Chondrocyte (in vitro differentiated cells): Measurements from ENCODE around the gene IL3. TPM values are rescaled to one million over a fixed set of nuclear protein-coding genes. Genes with fewer than 3 reads are reported as not detected.

Source experiments
- DNase-seq: peaks from one replicate; pipeline ENCODE4 v3.0.0; 2021; ENCODE audit warnings: mixed read lengths, low spot score
- H3K27ac Mint-ChIP-seq: one replicate; pipeline ENCODE4 v1.8.0; 2021; ENCODE audit warnings: mild to moderate bottlenecking, moderate library complexity, mixed read lengths; ENCODE audit not compliant: unreplicated experiment
- H3K27me3 Mint-ChIP-seq: 2 replicates; pipeline ENCODE4 v1.8.0; 2021; ENCODE audit warnings: low read depth, mixed read lengths
- H3K36me3 Mint-ChIP-seq: 2 replicates; pipeline ENCODE4 v1.8.0; 2021; ENCODE audit warnings: low read depth, mixed read lengths
- H3K4me1 Mint-ChIP-seq: 2 replicates; pipeline ENCODE4 v1.8.0; 2021; ENCODE audit warnings: low read depth, mild to moderate bottlenecking, mixed read lengths
- H3K4me3 Mint-ChIP-seq: one replicate; pipeline ENCODE4 v1.8.0; 2021; ENCODE audit warnings: mild to moderate bottlenecking, moderate library complexity, mixed read lengths; ENCODE audit not compliant: unreplicated experiment
- H3K9me3 Mint-ChIP-seq: 2 replicates; pipeline ENCODE4 v1.8.0; 2021; ENCODE audit warnings: low read depth, mixed read lengths
- CTCF ChIP-seq: fragments of 200-600 bp; sonication (generic); IDR thresholded peaks from 2 replicates; pipeline ENCODE4 v1.5.0; 2021; ENCODE audit warnings: antibody characterized with exemption, mild to moderate bottlenecking, moderate library complexity
- total RNA-seq: library from RNA; stranded (reverse); gene quantifications from 3 replicates; pipeline ENCODE4 v1.2.1, GENCODE V29; 2021

Gene IL3
- total RNA-seq, 1 donor from 2014 or later = not detected

- H3K4me3 Mint-ChIP-seq = no peak overlapping the region
- peak; percentile 64 for DNase-seq
- H3K27me3 Mint-ChIP-seq = peaks cover 71% of the 10 kb centered on the region
- H3K4me1 Mint-ChIP-seq = peaks cover 8% of the 10 kb centered on the region
- no peaks in the 10 kb centered on the region for H3K9me3 Mint-ChIP-seq
- no peaks in the 10 kb centered on the region for H3K36me3 Mint-ChIP-seq
- no peak overlapping the region for H3K27ac Mint-ChIP-seq
- no peak for TF ChIP-seq CTCF
Observed at GRCh38 chr5:132013006-132013689, 47.3 kb upstream of the IL3 start.

GRCh38 chr5:132013711-132014110 lies 46.7 kb upstream of the IL3 start:
- peak; percentile 40 for DNase-seq
- Mint-ChIP-seq H3K27me3 (peaks cover 69% of the 10 kb centered on the region), H3K9me3 (no peaks in the 10 kb centered on the region), H3K4me1 (peaks cover 8% of the 10 kb centered on the region), H3K4me3 (no peak overlapping the region), H3K36me3 (no peaks in the 10 kb centered on the region), H3K27ac (no peak overlapping the region)
- no peak for TF ChIP-seq CTCF

- H3K4me3 Mint-ChIP-seq = no peak overlapping the region
- DNase-seq = peak; percentile 42
- no peaks in the 10 kb centered on the region for H3K9me3 Mint-ChIP-seq
- no peak for TF ChIP-seq CTCF
- H3K4me1 Mint-ChIP-seq = peaks cover 4% of the 10 kb centered on the region
- no peaks in the 10 kb centered on the region for H3K36me3 Mint-ChIP-seq
- no peak overlapping the region for H3K27ac Mint-ChIP-seq
- H3K27me3 Mint-ChIP-seq = peaks cover 71% of the 10 kb centered on the region
Observed at GRCh38 chr5:132016721-132017250, 43.7 kb upstream of the IL3 start.

- Mint-ChIP-seq H3K9me3 (no peaks in the 10 kb centered on the region), H3K4me1 (peaks cover 3% of the 10 kb centered on the region), H3K27me3 (peaks cover 73% of the 10 kb centered on the region), H3K36me3 (no peaks in the 10 kb centered on the region), H3K4me3 (no peak overlapping the region), H3K27ac (no peak overlapping the region)
- no peak for TF ChIP-seq CTCF
- no peak for DNase-seq
Observed at GRCh38 chr5:132017316-132017715, 43.1 kb upstream of the IL3 start.

GRCh38 chr5:132017738-132018625 lies 42.5 kb upstream of the IL3 start:
- H3K4me1 Mint-ChIP-seq = no peaks in the 10 kb centered on the region
- DNase-seq = peak; percentile 26
- TF ChIP-seq CTCF = no peak
- peaks cover 76% of the 10 kb centered on the region for H3K27me3 Mint-ChIP-seq
- no peaks in the 10 kb centered on the region for H3K36me3 Mint-ChIP-seq
- no peaks in the 10 kb centered on the region for H3K9me3 Mint-ChIP-seq
- H3K27ac Mint-ChIP-seq = no peak overlapping the region
- no peak overlapping the region for H3K4me3 Mint-ChIP-seq
